IMR-90 (cell line): Measurements from ENCODE around the gene MYO1F. TPM values are rescaled to one million over a fixed set of nuclear protein-coding genes. Genes with fewer than 3 reads are reported as not detected.

Experiments used
- ATAC-seq: fragments of 200-7000 bp; cut with Tn5 transposase; 2 replicates; pipeline ENCODE4 v1.9.1; 2020; ENCODE audit warnings: low read depth, mild to moderate bottlenecking, moderate library complexity
- BruUV-seq: library from RNA; stranded (reverse); fragments of 400-500 nt; replicated peaks from 2 replicates; lab custom pipeline; 2021; lab: Mats Ljungman, UMichigan
- CTCF ChIA-PET: fragments of 300-600 bp; formaldehyde crosslinking; extraction: SDS; loops from one replicate; lab custom pipeline; 2021; ENCODE audit warnings: antibody characterized with exemption; lab: Yijun Ruan, JAX
- POLR2A ChIA-PET: fragments of 300-600 bp; sonication (Branson Sonifier 250); formaldehyde crosslinking; loops from one replicate; lab custom pipeline; 2022; ENCODE audit warnings: antibody characterized with exemption; ENCODE audit not compliant: unreplicated experiment; lab: Charles Lee
- DNase-seq: peaks from one replicate; pipeline ENCODE4 v3.0.0; 2013
- H2AFZ ChIP-seq: replicated peaks from 2 replicates; pipeline ENCODE3; 2013; ENCODE audit warnings: low read length, mild to moderate bottlenecking; ENCODE audit not compliant: poor library complexity
- H2AK5ac ChIP-seq: 2 replicates; pipeline ENCODE4 v1.6.1; 2013; ENCODE audit warnings: low read depth, low read length, inconsistent platforms
- H2AK9ac ChIP-seq: replicated peaks from 2 replicates; pipeline ENCODE3; 2013; ENCODE audit warnings: mild to moderate bottlenecking, low read depth, low read length, moderate library complexity; ENCODE audit not compliant: poor library complexity
- H2BK120ac ChIP-seq: 2 replicates; pipeline ENCODE4 v1.6.1; 2013; ENCODE audit warnings: low read depth, low read length, inconsistent platforms
- H2BK15ac ChIP-seq: 3 replicates; pipeline ENCODE4 v1.6.1; 2013; ENCODE audit warnings: low read depth, low read length, inconsistent platforms
- H2BK20ac ChIP-seq: 2 replicates; pipeline ENCODE4 v1.6.1; 2013; ENCODE audit warnings: low read depth, mild to moderate bottlenecking, inconsistent platforms, low read length, moderate library complexity
- H2BK5ac ChIP-seq: 2 replicates; pipeline ENCODE4 v1.6.1; 2013; ENCODE audit warnings: mild to moderate bottlenecking, low read depth, low read length, inconsistent platforms; ENCODE audit not compliant: poor library complexity, severe bottlenecking
- H3K14ac ChIP-seq: replicated peaks from 2 replicates; pipeline ENCODE4 v1.6.1; 2013; ENCODE audit warnings: low read depth, low read length, inconsistent platforms
- H3K18ac ChIP-seq: 2 replicates; pipeline ENCODE4 v1.6.1; 2013; ENCODE audit warnings: low read depth, low read length, control low read depth
- H3K23ac ChIP-seq: 2 replicates; pipeline ENCODE4 v1.6.1; 2013; ENCODE audit warnings: low read depth, low read length, inconsistent platforms
- H3K27ac ChIP-seq: 2 replicates; pipeline ENCODE4 v1.5.1; 2013; ENCODE audit warnings: mild to moderate bottlenecking, control low read depth, low read length; ENCODE audit not compliant: insufficient read depth
- H3K27me3 ChIP-seq: 2 replicates; pipeline ENCODE4 v1.6.1; 2013; ENCODE audit warnings: low read length; ENCODE audit not compliant: control insufficient read depth, insufficient read depth
- H3K36me3 ChIP-seq: 2 replicates; pipeline ENCODE4 v1.6.1; 2013; ENCODE audit warnings: low read length, mixed read lengths; ENCODE audit not compliant: control insufficient read depth, insufficient read depth
- H3K4ac ChIP-seq: 2 replicates; pipeline ENCODE4 v1.6.1; 2013; ENCODE audit warnings: low read depth, low read length, inconsistent platforms
- H3K4me1 ChIP-seq: 2 replicates; pipeline ENCODE4 v1.6.1; 2013; ENCODE audit warnings: low read length, mixed read lengths; ENCODE audit not compliant: control insufficient read depth, insufficient read depth
- H3K4me2 ChIP-seq: 2 replicates; pipeline ENCODE4 v1.6.1; 2013; ENCODE audit warnings: low read depth, mild to moderate bottlenecking, control low read depth, low read length, moderate library complexity
- H3K4me3 ChIP-seq: 2 replicates; pipeline ENCODE4 v1.5.1; 2013; ENCODE audit warnings: low read depth, mild to moderate bottlenecking, control low read depth, low read length, moderate library complexity; ENCODE audit not compliant: insufficient read depth
- H3K56ac ChIP-seq: 2 replicates; pipeline ENCODE4 v1.6.1; 2013; ENCODE audit warnings: low read length, inconsistent platforms; ENCODE audit not compliant: insufficient read depth; ENCODE audit errors: extremely low read depth
- H3K79me1 ChIP-seq, 2 experiments: 2 replicates each; pipeline ENCODE4 v1.6.1; 2013; ENCODE audit warnings: low read length in 2 of 2, inconsistent platforms in 1 of 2, low read depth in 1 of 2
- H3K9ac ChIP-seq: 2 replicates; pipeline ENCODE4 v1.6.1; 2013; ENCODE audit warnings: low read depth, low read length, control low read depth
- H3K9me1 ChIP-seq: 2 replicates; pipeline ENCODE4 v1.6.1; 2013; ENCODE audit warnings: low read length, inconsistent platforms; ENCODE audit not compliant: insufficient read depth
- H3K9me3 ChIP-seq: 2 replicates; pipeline ENCODE4 v1.6.1; 2013; ENCODE audit warnings: low read length; ENCODE audit not compliant: control insufficient read depth, insufficient read depth
- H4K20me1 ChIP-seq: 2 replicates; pipeline ENCODE4 v1.6.1; 2013; ENCODE audit warnings: low read length, inconsistent platforms; ENCODE audit not compliant: insufficient read depth
- H4K5ac ChIP-seq: 2 replicates; pipeline ENCODE4 v1.6.1; 2013; ENCODE audit warnings: mild to moderate bottlenecking, low read depth, low read length, control low read depth
- H4K8ac ChIP-seq, 2 experiments: 2 replicates each; pipeline ENCODE4 v1.6.1; 2013; ENCODE audit warnings: low read depth in 2 of 2, low read length in 2 of 2, control low read depth in 1 of 2, inconsistent platforms in 1 of 2
- H4K91ac ChIP-seq: 2 replicates; pipeline ENCODE4 v1.6.1; 2013; ENCODE audit warnings: low read depth, low read length, inconsistent platforms; ENCODE audit not compliant: insufficient read depth
- CEBPB ChIP-seq: IDR thresholded peaks from 2 replicates; pipeline ENCODE4 v1.6.1; 2012; ENCODE audit warnings: low read depth, low read length, improper control_type of control experiment
- CTCF ChIP-seq: conservative IDR thresholded peaks from 2 replicates; pipeline ENCODE4 v1.5.1; 2012; ENCODE audit warnings: mild to moderate bottlenecking, low read depth, low read length, improper control_type of control experiment
- FOS ChIP-seq: fragments of 150-350 bp; IDR thresholded peaks from 2 replicates; pipeline ENCODE4 v1.6.1; 2016; ENCODE audit warnings: low read depth, low read length
- MAFK ChIP-seq: IDR thresholded peaks from 2 replicates; pipeline ENCODE4 v1.6.1; 2012; ENCODE audit warnings: low read depth, low read length, improper control_type of control experiment
- MAZ ChIP-seq: IDR thresholded peaks from 2 replicates; pipeline ENCODE4 v1.6.1; 2012; ENCODE audit warnings: low read depth, mild to moderate bottlenecking, low read length, improper control_type of control experiment, moderate library complexity, borderline replicate concordance
- MXI1 ChIP-seq: IDR thresholded peaks from 2 replicates; pipeline ENCODE4 v1.6.1; 2012; ENCODE audit warnings: low read depth, mild to moderate bottlenecking, low read length, moderate library complexity, borderline replicate concordance
- RCOR1 ChIP-seq: IDR thresholded peaks from 2 replicates; pipeline ENCODE4 v1.6.1; 2012; ENCODE audit warnings: mild to moderate bottlenecking, low read length, improper control_type of control experiment; ENCODE audit not compliant: insufficient replicate concordance
- SMC3 ChIP-seq: fragments of 150-350 bp; IDR thresholded peaks from 2 replicates; pipeline ENCODE4 v1.6.1; 2016; ENCODE audit warnings: low read depth, mild to moderate bottlenecking, antibody characterized with exemption, low read length, moderate library complexity
- WGBS, 2 experiments: methylation state at CpG; one replicate each; pipeline versions ENCODE4 v1.1.5 to v1.1.7; 2013; ENCODE audit warnings: missing lambda C conversion rate in 2 of 2; ENCODE audit not compliant: insufficient read length in 1 of 2; ENCODE audit errors: extremely low coverage in 2 of 2; 5-methylcytosine and 5-hydroxymethylcytosine counted together
- dilution Hi-C: fragments of 300-500 bp; cut with HindIII; formaldehyde crosslinking; loops from one replicate; pipeline ENCODE4 v1.14.3; 2018; ENCODE audit warnings: low sequenced_read_pairs; ENCODE audit not compliant: unreplicated experiment
- in situ Hi-C: fragments of 300-500 bp; cut with MboI; formaldehyde crosslinking; loops from 3 replicates; pipeline ENCODE4 v1.14.3; 2019; ENCODE audit warnings: low sequenced_read_pairs, inconsistent platforms, mixed read lengths
- intact Hi-C: fragments of 100-400 bp; cut with micrococcal nuclease; formaldehyde crosslinking; loops from 2 replicates; pipeline ENCODE4 v1.10.0; 2022
- polyA plus RNA-seq, 3 experiments: library from polyadenylated mRNA; depleted of rRNA; stranded (reverse); fragments of >200 nt; gene quantifications; 2 replicates each; pipeline ENCODE4 v1.2.3, GENCODE V29; 2012; ENCODE audit warnings: low replicate concordance in 1 of 3
- total RNA-seq: library from RNA; depleted of rRNA; stranded (reverse); fragments of >200 nt; gene quantifications from 2 replicates; pipeline ENCODE4 v1.2.3, GENCODE V29; 2012

The MYO1F gene
- total and polyA plus RNA-seq, 2 of the 4 experiments (the other 2 are of a cell fraction), result 0.14 to 0.18 TPM

- intact Hi-C loops, result no loop called here
- H3K23ac ChIP-seq, result no peak overlapping the region
- peak overlapping the region; percentile 78 for H3K9ac ChIP-seq
- H4K8ac ChIP-seq, result peak overlapping the region; percentile 90 to 93
- H2BK120ac ChIP-seq, result peak overlapping the region; percentile 41; the same call in 1 of the 2 replicates
- H3K36me3 ChIP-seq, result no peaks in the 10 kb centered on the region
- TF ChIP-seq CTCF (peak; percentile 42), RCOR1 (no peak), MXI1 (no peak), CEBPB (no peak), FOS (no peak), MAZ (no peak), MAFK (no peak), SMC3 (no peak)
- BruUV-seq, result no TSS peak
- peak overlapping the region; percentile 68; the same call in 1 of the 2 replicates for H2AK5ac ChIP-seq
- no peak for DNase-seq
- in situ Hi-C loops, result no loop called here
- ATAC-seq, result peak; percentile 5
- POLR2A ChIA-PET, result interaction anchor here (1.4 kb wide), 1 partner anchor 12 kb away, joined by 8 read pairs; the partner anchor contains the start of gene ZNF414
- peaks cover 24 to 28% of the 10 kb centered on the region in 2 experiments for H3K79me1 ChIP-seq
- WGBS, 2 experiments, result 0% methylated on average over 7 of the region's 15 CpGs; no CpG with 5 or more reads in 1 of the 2 experiments
- H2BK20ac ChIP-seq, result no peak overlapping the region
- CTCF ChIA-PET, result interaction anchor here (0.6 to 1.1 kb wide), 2 partner anchors 112 to 430 kb away, joined by 3 read pairs; partner anchors contain the start of gene MARCHF2
- peak overlapping the region; percentile 92 for H2AFZ ChIP-seq
- peak overlapping the region; percentile 77 for H3K27ac ChIP-seq
- H3K9me1 ChIP-seq, result peaks cover 30% of the 10 kb centered on the region
- H2BK15ac ChIP-seq, result peak overlapping the region; percentile 53; the same call in 1 of the 3 replicates
- peaks cover 24% of the 10 kb centered on the region; the same call in 1 of the 2 replicates for H4K20me1 ChIP-seq
- H4K5ac ChIP-seq, result peak overlapping the region; percentile 59
- H3K14ac ChIP-seq, result peak overlapping the region; percentile 92
- H3K4me3 ChIP-seq, result peak overlapping the region; percentile 51
- H4K91ac ChIP-seq, result peak overlapping the region; percentile 82
- dilution Hi-C loops, result no loop called here
- H3K9me3 ChIP-seq, result no peaks in the 10 kb centered on the region
- peak overlapping the region; percentile 65 for H2BK5ac ChIP-seq
- H3K56ac ChIP-seq, result 0 out of 2 replicates have a peak overlapping the region, but pooled peaks have one; percentile 7
- peak overlapping the region; percentile 34 for H3K18ac ChIP-seq
- peak overlapping the region; percentile 2 for H2AK9ac ChIP-seq
- H3K4me2 ChIP-seq, result peak overlapping the region; percentile 88
- H3K4me1 ChIP-seq, result peaks cover 4% of the 10 kb centered on the region
- H3K27me3 ChIP-seq, result no peaks in the 10 kb centered on the region
- H3K4ac ChIP-seq, result peak overlapping the region; percentile 29
Measured at GRCh38 chr19:8525401-8525684, 51.9 kb downstream of the MYO1F start.
